ENCODE measurements around the gene DNLZ. TPM values are rescaled to one million over a fixed set of nuclear protein-coding genes. Genes with fewer than 3 reads are reported as not detected.

DNLZ gene
- total RNA-seq, 1 experiment from 2014 or later = 22.5 TPM

GRCh38 chr9:136389396-136389795 lies 25.9 kb upstream of the DNLZ start:
- no peak for DNase-seq
- Mint-ChIP-seq H3K9me3 (ENCODE audit: low read depth, unreplicated experiment) (no peaks in the 10 kb centered on the region), H3K36me3 (ENCODE audit: insufficient read depth, unreplicated experiment) (peaks cover 36% of the 10 kb centered on the region), H3K27ac (ENCODE audit: unreplicated experiment) (no peak overlapping the region), H3K27me3 (ENCODE audit: unreplicated experiment) (no peaks in the 10 kb centered on the region), H3K4me1 (ENCODE audit: low read depth, unreplicated experiment) (no peaks in the 10 kb centered on the region), H3K4me3 (ENCODE audit: low read depth, unreplicated experiment) (no peak overlapping the region)
- no TSS peak for BruUV-seq (replicated peaks)
- intact Hi-C loops (cut with micrococcal nuclease; ENCODE audit: unreplicated experiment) = no loop called here
- CTCF ChIA-PET = no interaction called here
- TF ChIP-seq CTCF (IDR thresholded peaks at IDR 0.05; ENCODE audit: unreplicated experiment) = no peak

- CTCF ChIA-PET = no interaction called here
- no peak for DNase-seq
- intact Hi-C loops (cut with micrococcal nuclease; ENCODE audit: unreplicated experiment) = no loop called here
- Mint-ChIP-seq H3K27me3 (ENCODE audit: unreplicated experiment) (no peaks in the 10 kb centered on the region), H3K27ac (ENCODE audit: unreplicated experiment) (no peak overlapping the region), H3K4me3 (ENCODE audit: low read depth, unreplicated experiment) (no peak overlapping the region), H3K4me1 (ENCODE audit: low read depth, unreplicated experiment) (no peaks in the 10 kb centered on the region), H3K9me3 (ENCODE audit: low read depth, unreplicated experiment) (no peaks in the 10 kb centered on the region), H3K36me3 (ENCODE audit: insufficient read depth, unreplicated experiment) (peaks cover 37% of the 10 kb centered on the region)
- no peak for TF ChIP-seq CTCF (IDR thresholded peaks at IDR 0.05; ENCODE audit: unreplicated experiment)
- BruUV-seq (replicated peaks) = no TSS peak
Measured at GRCh38 chr9:136387217-136387616, 23.7 kb upstream of the DNLZ start.

- H3K4me3 Mint-ChIP-seq (ENCODE audit: low read depth, unreplicated experiment) = no peak overlapping the region
- H3K9me3 Mint-ChIP-seq (ENCODE audit: low read depth, unreplicated experiment) = no peaks in the 10 kb centered on the region
- no peak for DNase-seq
- intact Hi-C loops (cut with micrococcal nuclease; ENCODE audit: unreplicated experiment) = no loop called here
- TF ChIP-seq CTCF (IDR thresholded peaks at IDR 0.05; ENCODE audit: unreplicated experiment) = no peak
- peaks cover 34% of the 10 kb centered on the region for H3K36me3 Mint-ChIP-seq (ENCODE audit: insufficient read depth, unreplicated experiment)
- H3K27me3 Mint-ChIP-seq (ENCODE audit: unreplicated experiment) = no peaks in the 10 kb centered on the region
- H3K4me1 Mint-ChIP-seq (ENCODE audit: low read depth, unreplicated experiment) = no peaks in the 10 kb centered on the region
- H3K27ac Mint-ChIP-seq (ENCODE audit: unreplicated experiment) = no peak overlapping the region
- CTCF ChIA-PET = interaction anchor here (0.6 kb wide), 1 partner anchor 204 kb away, joined by 3 read pairs; no protein-coding TSS in a partner anchor
- no TSS peak for BruUV-seq (replicated peaks)
Measured at GRCh38 chr9:136386018-136386417, 22.5 kb upstream of the DNLZ start.

GRCh38 chr9:136385015-136385414 lies 21.5 kb upstream of the DNLZ start:
- no peak for DNase-seq
- BruUV-seq (replicated peaks) = no TSS peak
- Mint-ChIP-seq H3K4me3 (ENCODE audit: low read depth, unreplicated experiment) (no peak overlapping the region), H3K9me3 (ENCODE audit: low read depth, unreplicated experiment) (no peaks in the 10 kb centered on the region), H3K27ac (ENCODE audit: unreplicated experiment) (no peak overlapping the region), H3K4me1 (ENCODE audit: low read depth, unreplicated experiment) (no peaks in the 10 kb centered on the region), H3K36me3 (ENCODE audit: insufficient read depth, unreplicated experiment) (peaks cover 29% of the 10 kb centered on the region), H3K27me3 (ENCODE audit: unreplicated experiment) (no peaks in the 10 kb centered on the region)
- no peak for TF ChIP-seq CTCF (IDR thresholded peaks at IDR 0.05; ENCODE audit: unreplicated experiment)
- intact Hi-C loops (cut with micrococcal nuclease; ENCODE audit: unreplicated experiment) = no loop called here
- CTCF ChIA-PET = no interaction called here
